Pancreas (tissue), 10 donors: Measurements from ENCODE around the gene PMFBP1. TPM values are rescaled to one million over a fixed set of nuclear protein-coding genes. Genes with fewer than 3 reads are reported as not detected.

Experiments
- ATAC-seq, 4 donors: fragments of 200-7000 bp; cut with Tn5 transposase; one replicate each; pipeline versions ENCODE4 v1.8.0 to v1.9.1; 2020; ENCODE audit warnings: mild to moderate bottlenecking in 4 of 4, moderate library complexity in 4 of 4
- DNase-seq, 6 donors: peaks; one replicate each; pipeline ENCODE4 v3.0.0-alpha.2; 2020
- FAIRE-seq: peaks from 2 replicates; lab custom pipeline; 2012; peaks lifted over from hg19 to GRCh38; lab: Jason Lieb, UNC
- H3K27ac ChIP-seq, 4 donors: fragments of 200-600 bp; sonication (generic); 1 replicate in 3 of 4; 2 replicates in 1 of 4; pipeline versions ENCODE4 v1.5.0 to v1.8.0; 2020
- H3K27me3 ChIP-seq, 4 donors: fragments of 200-600 bp; one replicate each; pipeline ENCODE4 v1.8.0; 2021
- H3K36me3 ChIP-seq, 3 donors: fragments of 200-600 bp; sonication (generic) in 1 of 3; one replicate each; pipeline versions ENCODE4 v1.5.0 to v1.8.0; 2020 to 2021
- H3K4me1 ChIP-seq, 3 donors: fragments of 200-600 bp; one replicate each; pipeline ENCODE4 v1.8.0; 2021
- H3K4me3 ChIP-seq, 4 donors: fragments of 200-600 bp; sonication (generic) in 2 of 4; one replicate each; pipeline versions ENCODE4 v1.5.0 to v1.8.0; 2020 to 2021
- H3K9me3 ChIP-seq, 4 donors: fragments of 200-600 bp; one replicate each; pipeline ENCODE4 v1.8.0; 2021
- WGBS, 2 donors: extraction: QIAGEN DNeasy Blood & Tissue Kit; methylation state at CpG; one replicate each; pipeline ENCODE4 v1.1.7; 2013; 5-methylcytosine and 5-hydroxymethylcytosine counted together
- intact Hi-C, 3 donors: fragments of 100-400 bp; cut with DNase I; formaldehyde crosslinking; loops; one replicate each; pipeline versions ENCODE4 v1.11.1 to v1.14.2; 2022
- polyA plus RNA-seq, 2 donors: library from polyadenylated mRNA; stranded (reverse); fragments of 200-250 nt; gene quantifications; one replicate each; pipeline ENCODE4 v1.2.3, GENCODE V29; 2013
- total RNA-seq, 6 donors: library from RNA; stranded (reverse); fragmentation: NEBNext Ultra II Directional in 4 of 6; extraction: Animal tissue kit (Norgen Biotek cat#: 25700) in 4 of 6; gene quantifications; one replicate each; pipeline versions ENCODE4 v1.2.1 to v1.2.4, GENCODE V29; 2021 to 2023
- TF ChIP-seq, protein P1 (sequence below), 4 donors: fragments of 200-600 bp; sonication (generic) in 3 of 4; IDR thresholded peaks; one replicate each; pipeline versions ENCODE4 v1.5.0 to v1.8.0; 2021; ENCODE audit warnings: antibody characterized with exemption in 4 of 4
- donor health status: healthy with polysubstance abuse.
- donor health status: DM: no; HTN: no; CAD: no; lungs with moderate emphysema.
- donor health status: DM: no; HTN: no; CAD: no.
- donor health status: control.
- donor health status: control.
- donor health status: Bipolar disorder and iron deficiency.
- donor health status: DM: yes; HTN: yes; CAD: no.
- donor health status: DM: no; HTN: no; CAD: no.
- donor health status: DM: no; HTN: no; CAD: no.
- donor health status: DM: yes; HTN: yes; CAD: no.

Gene PMFBP1
- total and polyA plus RNA-seq, 8 donors: 1.8 to 6.6 (median 2.7) TPM

DNA sequence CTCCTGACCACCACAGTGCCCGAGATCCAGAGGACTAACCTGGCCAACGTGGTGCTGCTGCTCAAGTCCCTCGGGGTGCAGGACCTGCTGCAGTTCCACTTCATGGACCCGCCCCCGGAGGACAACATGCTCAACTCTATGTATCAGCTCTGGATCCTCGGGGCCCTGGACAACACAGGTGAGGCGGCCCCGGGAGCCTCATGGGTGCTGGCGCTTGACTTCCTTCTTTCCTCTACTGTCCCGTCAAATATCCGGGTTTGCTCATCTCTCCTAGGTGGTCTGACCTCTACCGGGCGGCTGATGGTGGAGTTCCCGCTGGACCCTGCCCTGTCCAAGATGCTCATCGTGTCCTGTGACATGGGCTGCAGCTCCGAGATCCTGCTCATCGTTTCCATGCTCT, 64.6 kb downstream of the PMFBP1 start:
- Histone ChIP-seq H3K27me3 (no peaks in the 10 kb centered on the region), H3K4me3 (no peak overlapping the region), H3K9me3 (no peaks in the 10 kb centered on the region), H3K36me3 (peaks cover 12 to 96% (median 57%) of the 10 kb centered on the region in 3 donors), H3K27ac (no peak overlapping the region), H3K4me1 (no peaks in the 10 kb centered on the region)
- DNase-seq: no peak
- intact Hi-C loops: no loop called here
- no peak for ATAC-seq
- TF ChIP-seq, protein P1, sequence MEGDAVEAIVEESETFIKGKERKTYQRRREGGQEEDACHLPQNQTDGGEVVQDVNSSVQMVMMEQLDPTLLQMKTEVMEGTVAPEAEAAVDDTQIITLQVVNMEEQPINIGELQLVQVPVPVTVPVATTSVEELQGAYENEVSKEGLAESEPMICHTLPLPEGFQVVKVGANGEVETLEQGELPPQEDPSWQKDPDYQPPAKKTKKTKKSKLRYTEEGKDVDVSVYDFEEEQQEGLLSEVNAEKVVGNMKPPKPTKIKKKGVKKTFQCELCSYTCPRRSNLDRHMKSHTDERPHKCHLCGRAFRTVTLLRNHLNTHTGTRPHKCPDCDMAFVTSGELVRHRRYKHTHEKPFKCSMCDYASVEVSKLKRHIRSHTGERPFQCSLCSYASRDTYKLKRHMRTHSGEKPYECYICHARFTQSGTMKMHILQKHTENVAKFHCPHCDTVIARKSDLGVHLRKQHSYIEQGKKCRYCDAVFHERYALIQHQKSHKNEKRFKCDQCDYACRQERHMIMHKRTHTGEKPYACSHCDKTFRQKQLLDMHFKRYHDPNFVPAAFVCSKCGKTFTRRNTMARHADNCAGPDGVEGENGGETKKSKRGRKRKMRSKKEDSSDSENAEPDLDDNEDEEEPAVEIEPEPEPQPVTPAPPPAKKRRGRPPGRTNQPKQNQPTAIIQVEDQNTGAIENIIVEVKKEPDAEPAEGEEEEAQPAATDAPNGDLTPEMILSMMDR (IDR thresholded peaks at IDR 0.05): no peak
- no peak for FAIRE-seq
- WGBS, 2 donors: 91 to 95% methylated on average over 17 of the region's 17 CpGs

DNA sequence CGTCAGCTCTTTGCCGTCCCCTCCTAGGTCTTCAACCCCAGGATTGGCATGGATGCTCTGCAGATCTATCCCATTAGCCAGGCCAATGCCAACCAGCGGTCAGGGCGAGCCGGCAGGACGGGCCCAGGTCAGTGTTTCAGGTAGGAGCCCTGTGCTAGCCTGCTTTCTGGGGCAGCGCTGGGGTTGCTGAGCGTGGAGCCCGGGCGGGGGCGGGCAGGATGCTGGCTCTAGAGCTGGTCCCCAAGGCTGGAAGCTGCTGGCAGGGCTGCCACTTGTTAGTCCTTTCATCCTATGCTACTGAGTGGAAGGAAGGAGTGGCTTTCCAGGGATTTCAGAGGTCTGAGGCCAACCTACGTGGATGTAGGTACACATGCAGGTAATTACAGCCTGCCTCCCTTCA, 66.0 kb downstream of the PMFBP1 start:
- FAIRE-seq (no peak), DNase-seq (no peak), ATAC-seq (no peak)
- 96 to 98% methylated on average over 12 of the region's 12 CpGs for WGBS, 2 donors
- Histone ChIP-seq H3K36me3 (peaks cover 12 to 94% (median 70%) of the 10 kb centered on the region in 3 donors), H3K4me1 (no peaks in the 10 kb centered on the region), H3K4me3 (no peak overlapping the region), H3K9me3 (no peaks in the 10 kb centered on the region), H3K27ac (no peak overlapping the region), H3K27me3 (no peaks in the 10 kb centered on the region)
- TF ChIP-seq, protein P1 (IDR thresholded peaks at IDR 0.05): no peak
- intact Hi-C loops: no loop called here

DNA sequence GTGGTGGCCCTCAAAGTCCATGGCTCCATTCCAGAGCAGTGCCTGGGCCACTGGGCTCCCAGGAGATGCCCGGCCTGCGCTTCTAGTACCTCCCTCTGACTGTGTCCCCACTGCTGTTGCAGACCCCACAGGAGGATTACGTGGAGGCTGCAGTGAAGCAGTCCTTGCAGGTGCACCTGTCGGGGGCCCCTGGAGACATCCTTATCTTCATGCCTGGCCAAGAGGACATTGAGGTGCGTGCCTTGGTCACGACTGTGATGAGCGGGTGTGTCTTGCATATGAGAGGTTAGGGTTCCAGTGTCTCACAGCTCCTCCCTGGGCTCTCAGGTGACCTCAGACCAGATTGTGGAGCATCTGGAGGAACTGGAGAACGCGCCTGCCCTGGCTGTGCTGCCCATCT, 67.0 kb downstream of the PMFBP1 start:
- no peaks in the 10 kb centered on the region for H3K9me3 ChIP-seq
- ATAC-seq (no peak), FAIRE-seq (no peak), DNase-seq (no peak)
- no peak overlapping the region for H3K4me3 ChIP-seq
- WGBS, 2 donors: 94% methylated on average over 9 of the region's 9 CpGs
- intact Hi-C loops: no loop called here
- peaks cover 12 to 94% (median 79%) of the 10 kb centered on the region in 3 donors for H3K36me3 ChIP-seq
- no peak overlapping the region for H3K27ac ChIP-seq
- no peaks in the 10 kb centered on the region for H3K4me1 ChIP-seq
- TF ChIP-seq, protein P1 (IDR thresholded peaks at IDR 0.05): no peak
- H3K27me3 ChIP-seq: no peaks in the 10 kb centered on the region

DNA sequence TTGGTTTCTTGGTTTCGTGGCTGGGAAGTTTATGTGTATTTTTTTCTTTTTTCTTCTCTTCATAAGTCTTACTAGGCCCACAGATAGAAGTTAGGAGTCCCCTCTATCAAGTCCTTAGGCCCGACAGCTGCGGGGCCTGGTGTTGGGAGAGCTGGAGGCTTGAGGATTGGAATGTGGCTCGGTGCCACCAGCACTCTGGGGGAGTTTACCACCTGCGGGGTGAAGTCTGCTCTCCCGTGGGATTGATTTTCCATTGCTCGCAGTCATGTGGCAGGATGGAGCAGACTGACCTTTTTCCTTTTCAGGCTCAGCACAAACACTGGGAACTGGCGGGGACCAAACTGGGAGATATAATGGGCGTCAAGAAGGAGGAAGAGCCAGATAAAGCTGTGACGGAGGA, 70.8 kb downstream of the PMFBP1 start:
- no peak overlapping the region for H3K4me3 ChIP-seq
- H3K36me3 ChIP-seq: peaks cover 2 to 81% (median 63%) of the 10 kb centered on the region in 3 donors
- no peaks in the 10 kb centered on the region for H3K27me3 ChIP-seq
- H3K4me1 ChIP-seq: no peaks in the 10 kb centered on the region
- no peaks in the 10 kb centered on the region for H3K9me3 ChIP-seq
- TF ChIP-seq, protein P1 (IDR thresholded peaks at IDR 0.05): no peak
- intact Hi-C loops: no loop called here
- peak in 3 of 4 donors; percentile 26 to 43 (median 40) for ATAC-seq
- WGBS, 2 donors: 53 to 55% methylated on average over 10 of the region's 10 CpGs
- no peak overlapping the region for H3K27ac ChIP-seq
- FAIRE-seq: no peak
- DNase-seq: peak in 3 of 6 donors; percentile 39 to 60 (median 42)

DNA sequence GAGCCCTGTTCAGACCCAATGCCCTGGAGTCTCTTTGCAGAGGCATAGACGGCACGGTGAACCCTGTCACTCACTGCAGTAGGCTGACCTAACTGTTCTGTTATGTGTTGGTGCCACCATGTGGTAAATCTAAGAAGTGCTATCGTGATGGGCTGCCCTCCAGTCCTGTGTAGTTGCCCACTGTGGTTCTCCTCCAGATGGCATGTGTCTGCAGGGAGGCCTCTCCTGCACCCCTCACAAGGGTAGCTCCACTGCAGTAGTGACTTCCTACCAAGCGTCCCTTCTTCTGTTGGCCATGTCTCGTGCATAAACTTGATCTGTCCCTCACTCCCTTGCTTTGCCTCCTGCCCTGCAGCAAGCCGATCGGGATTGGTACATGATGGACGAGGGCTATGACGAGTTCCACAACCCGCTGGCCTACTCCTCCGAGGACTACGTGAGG, 72.6 kb downstream of the PMFBP1 start:
- peak; percentile 56 to 95 (median 85) for ATAC-seq

More for the DNA sequence above, 72.6 kb downstream of the PMFBP1 start:
- Histone ChIP-seq H3K9me3 (no peaks in the 10 kb centered on the region), H3K4me3 (no peak overlapping the region), H3K27ac (no peak overlapping the region), H3K27me3 (no peaks in the 10 kb centered on the region), H3K36me3 (peaks cover 0 to 63% (median 49%) of the 10 kb centered on the region in 3 donors), H3K4me1 (peaks cover 0 to 11% (median 6%) of the 10 kb centered on the region in 3 donors)
- DNase-seq (peak in 2 of 6 donors; percentile 27 to 54), FAIRE-seq (no peak)
- TF ChIP-seq, protein P1 (IDR thresholded peaks at IDR 0.05): peak in 3 of 4 donors; percentile 37 to 46 (median 38)
- intact Hi-C loops: no loop called here
- WGBS, 2 donors: 59 to 63% methylated on average over 12 of the region's 12 CpGs
